AG08396 (cell line): Measurements from ENCODE around the gene ADCY4.

ENCODE experiments used
- DNase-seq: peaks from one replicate; pipeline ENCODE4 v3.0.0; 2012; ENCODE audit warnings: low spot score, mixed read lengths

Gene ADCY4

DNA sequence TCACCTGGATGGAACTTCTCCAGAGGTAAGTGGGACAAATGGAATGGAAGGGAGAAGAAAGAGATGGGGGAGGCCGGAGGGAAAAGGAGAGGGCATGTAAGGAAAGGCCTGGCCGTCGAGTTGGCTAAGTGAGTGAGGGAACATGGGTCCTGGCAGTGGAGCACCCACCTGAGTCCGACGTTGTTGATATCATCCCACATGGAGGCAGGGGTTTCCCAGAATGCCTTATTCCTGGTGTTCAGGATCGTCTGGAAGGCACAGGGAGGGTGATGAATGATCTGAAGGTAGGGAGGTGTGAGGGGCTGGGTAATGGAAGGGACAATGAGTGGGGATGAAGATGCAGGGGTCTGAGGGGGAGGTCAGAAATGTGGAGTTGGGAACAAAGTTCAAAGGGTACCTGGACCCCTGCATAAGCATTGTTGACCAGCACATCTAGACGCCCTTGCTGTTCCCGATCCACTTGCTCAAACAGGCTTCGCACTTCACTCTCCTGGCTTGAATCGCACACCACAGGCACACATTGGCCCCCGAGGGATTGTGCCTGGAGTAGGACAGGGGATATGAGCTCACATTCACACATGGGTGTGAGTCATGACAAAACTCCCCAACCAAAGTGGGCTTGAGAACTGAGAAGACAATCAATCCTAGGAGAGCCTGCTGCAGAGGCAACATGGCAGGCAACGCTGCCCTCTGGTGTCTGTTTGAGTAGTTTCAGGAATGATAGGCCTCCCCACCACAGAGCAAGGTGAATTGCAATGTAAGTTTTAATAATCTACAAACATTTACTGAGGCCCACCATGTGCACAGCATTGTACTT, 38.3 kb downstream of the ADCY4 start:
- DNase-seq, result peak; percentile 89

GRCh38 chr14:24293525-24293924, 41.3 kb downstream of the ADCY4 start:
- no peak for DNase-seq

DNA sequence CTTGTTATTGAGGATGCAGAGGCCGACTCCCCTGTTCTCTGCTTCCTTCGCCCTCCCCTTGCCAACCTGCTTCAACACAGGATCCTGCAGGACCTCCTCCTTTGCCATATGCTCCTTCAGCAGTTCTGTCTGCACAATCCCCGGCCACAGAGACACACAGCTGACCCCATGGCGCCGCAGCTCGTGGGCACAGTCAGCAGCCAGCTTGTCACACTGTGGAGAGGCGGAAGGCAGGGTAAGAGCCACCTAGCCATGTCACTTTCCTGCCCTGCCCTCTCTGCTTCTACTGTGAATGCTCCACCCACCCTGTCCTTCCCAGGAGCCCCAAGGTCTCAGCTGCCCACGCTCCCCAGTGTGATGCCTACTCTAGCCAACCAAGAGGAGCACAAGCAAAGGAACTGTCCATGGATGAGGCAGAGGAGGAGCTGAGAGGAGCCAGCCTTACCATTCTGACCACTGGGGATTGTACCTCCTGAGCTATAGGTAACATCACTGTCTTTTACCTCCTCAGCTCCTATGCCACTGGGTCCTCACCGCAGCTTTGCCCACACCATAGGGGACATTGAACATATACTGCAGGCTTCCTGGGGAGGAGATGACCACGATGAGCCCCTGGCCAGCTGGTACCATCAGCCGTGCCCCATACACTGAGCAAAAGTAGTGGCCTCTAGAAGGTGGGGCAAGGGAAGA, 42.6 kb downstream of the ADCY4 start:
- DNase-seq, result no peak

DNA sequence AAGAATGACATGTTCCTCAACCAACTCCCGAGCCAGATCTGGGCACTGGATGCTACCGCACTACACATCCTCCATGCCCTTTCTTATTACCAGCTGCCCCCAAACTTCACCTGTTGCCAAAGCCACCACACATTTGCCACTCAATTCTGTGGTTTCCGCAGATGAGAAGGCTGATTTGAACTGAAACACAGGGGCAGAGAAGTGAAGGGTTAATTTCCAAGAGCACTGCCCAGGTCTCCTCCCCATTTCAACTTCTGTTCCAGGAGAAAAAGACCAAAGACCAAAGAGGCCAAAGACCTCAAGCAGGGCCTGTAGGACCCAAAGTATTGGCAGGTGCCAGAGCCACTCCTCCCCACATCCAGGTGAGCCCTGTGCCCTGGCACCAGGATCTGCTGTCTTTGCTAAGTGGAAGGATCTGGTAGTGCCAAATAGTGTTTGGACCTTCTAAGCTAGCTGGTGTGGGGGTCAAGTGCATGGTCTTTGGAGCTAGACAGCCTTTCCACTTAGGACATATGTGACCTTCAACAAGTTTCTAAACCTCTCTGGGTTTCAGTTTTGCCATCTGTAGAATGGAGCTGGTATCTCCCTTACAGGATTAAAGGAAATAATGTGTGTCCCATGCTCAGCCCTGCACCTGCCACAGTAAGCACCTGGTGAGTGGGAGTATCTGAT, 43.3 kb downstream of the ADCY4 start:
- DNase-seq, result no peak

- no peak for DNase-seq
Observed at GRCh38 chr14:24290746-24291145, 44.1 kb downstream of the ADCY4 start.

DNA sequence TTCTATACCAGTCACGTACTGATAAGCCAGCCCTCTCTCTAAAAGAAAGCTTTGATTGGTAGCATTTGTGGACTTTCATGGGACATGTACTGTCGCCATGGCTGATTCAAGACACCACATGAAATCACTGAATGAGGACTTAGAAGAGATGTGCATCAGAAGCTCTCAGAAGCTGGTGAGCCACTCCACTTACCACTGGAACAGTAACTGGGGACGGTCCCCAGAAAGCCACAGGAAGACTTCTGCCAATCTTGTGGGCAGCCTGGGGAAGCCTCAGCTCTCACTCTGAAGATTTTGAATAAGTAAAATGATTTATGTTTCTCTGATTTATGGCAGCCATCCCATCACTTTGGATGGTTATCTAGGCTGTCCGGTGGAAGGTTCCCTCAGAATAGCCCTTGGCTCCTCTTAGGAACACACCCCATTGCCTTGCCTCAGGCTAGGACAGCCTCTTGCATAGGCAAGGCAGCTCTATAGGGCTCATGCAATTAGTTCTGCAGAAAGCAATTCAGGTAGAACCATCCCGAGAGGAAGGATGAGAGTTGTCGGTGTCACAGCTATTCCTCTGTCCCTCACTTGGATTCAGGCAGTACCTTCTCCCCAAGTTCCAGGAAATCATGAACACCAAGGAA, 45.1 kb downstream of the ADCY4 start:
- DNase-seq, result no peak

DNA sequence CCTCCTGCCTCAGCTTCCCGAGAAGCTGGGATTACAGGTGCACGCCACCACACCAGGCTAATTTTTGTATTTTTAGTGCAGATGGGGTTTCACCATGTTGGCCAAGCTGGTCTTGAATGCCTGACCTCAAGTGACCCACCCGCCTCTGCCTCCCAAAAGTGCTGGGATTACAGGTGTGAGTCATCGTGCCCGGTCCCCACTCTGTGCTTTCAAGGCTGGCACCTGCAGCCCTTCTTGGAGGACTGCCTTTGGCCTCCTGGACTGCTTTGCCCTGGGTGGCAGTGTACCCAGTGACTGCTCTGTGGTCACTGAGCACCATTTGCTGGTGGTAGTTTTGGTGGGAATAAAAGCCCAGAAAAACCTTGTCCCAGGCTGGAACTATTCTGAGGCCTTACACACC, 47.9 kb downstream of the ADCY4 start:
- DNase-seq, result no peak

GRCh38 chr14:24285351-24285750, 49.5 kb downstream of the ADCY4 start:
- DNase-seq, result no peak

DNA sequence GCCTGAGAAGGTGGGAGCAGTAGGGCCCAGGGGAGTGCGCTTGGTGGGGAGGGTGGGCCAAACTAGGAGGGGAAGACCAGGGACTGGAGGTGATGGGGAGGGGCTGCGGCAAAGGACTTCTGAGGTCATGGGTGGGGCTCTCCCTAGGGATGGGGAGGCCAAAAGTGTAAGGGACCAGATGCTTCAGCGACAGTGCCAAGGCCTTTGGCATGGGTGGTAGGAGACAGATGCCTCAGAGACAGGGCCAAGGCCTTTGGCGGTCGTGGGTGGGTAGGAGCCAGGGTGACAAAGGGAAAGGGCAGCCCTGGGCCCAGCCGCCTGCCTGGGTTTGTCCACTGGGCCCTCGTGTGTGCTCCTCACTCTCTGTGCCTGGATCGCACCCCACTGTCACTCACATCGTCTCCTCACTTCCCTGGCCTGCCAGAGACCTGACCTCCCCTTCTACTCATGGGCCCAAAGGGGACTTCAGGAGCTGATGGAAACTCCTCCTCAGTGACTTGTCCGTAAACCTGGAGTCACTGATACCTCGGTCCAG, 50.3 kb downstream of the ADCY4 start:
- no peak for DNase-seq

DNA sequence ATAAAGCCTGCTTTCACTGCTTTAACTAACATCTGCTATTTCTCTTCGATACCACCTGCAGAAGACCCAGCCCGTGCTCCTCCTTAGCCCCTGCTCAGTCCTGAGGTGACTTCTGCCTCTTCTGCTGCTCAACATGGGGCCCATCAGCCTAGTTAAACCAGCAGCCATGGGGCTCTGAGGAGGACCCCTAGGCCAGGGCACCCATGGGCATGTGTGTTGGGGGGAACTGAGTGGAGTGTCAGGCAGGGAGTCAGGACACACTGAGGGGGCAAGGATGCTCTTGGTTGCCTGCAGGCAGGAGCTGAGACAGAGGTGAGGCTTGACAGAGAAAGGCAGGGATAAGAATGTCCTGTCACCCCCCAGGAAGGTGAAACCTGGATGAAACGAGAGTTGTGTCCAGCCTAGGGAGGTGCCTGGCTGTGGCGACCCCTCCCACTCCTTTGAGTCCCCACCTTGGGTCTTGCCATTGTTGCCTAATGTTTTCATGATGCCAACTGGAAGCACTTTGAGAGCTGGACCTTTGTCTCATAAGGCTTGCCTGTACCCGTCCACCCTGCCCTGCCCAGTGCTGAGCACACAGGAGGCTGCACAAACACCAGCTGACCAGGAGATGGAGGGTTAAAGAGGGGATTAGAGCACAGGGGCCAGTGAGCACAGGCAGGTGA, 50.9 kb downstream of the ADCY4 start:
- no peak for DNase-seq

- DNase-seq, result no peak
Observed at GRCh38 chr14:24282736-24283135, 52.1 kb downstream of the ADCY4 start.

GRCh38 chr14:24281636-24282035, 53.2 kb downstream of the ADCY4 start:
- DNase-seq, result no peak

GRCh38 chr14:24280797-24281460, 53.9 kb downstream of the ADCY4 start:
- no peak for DNase-seq

DNA sequence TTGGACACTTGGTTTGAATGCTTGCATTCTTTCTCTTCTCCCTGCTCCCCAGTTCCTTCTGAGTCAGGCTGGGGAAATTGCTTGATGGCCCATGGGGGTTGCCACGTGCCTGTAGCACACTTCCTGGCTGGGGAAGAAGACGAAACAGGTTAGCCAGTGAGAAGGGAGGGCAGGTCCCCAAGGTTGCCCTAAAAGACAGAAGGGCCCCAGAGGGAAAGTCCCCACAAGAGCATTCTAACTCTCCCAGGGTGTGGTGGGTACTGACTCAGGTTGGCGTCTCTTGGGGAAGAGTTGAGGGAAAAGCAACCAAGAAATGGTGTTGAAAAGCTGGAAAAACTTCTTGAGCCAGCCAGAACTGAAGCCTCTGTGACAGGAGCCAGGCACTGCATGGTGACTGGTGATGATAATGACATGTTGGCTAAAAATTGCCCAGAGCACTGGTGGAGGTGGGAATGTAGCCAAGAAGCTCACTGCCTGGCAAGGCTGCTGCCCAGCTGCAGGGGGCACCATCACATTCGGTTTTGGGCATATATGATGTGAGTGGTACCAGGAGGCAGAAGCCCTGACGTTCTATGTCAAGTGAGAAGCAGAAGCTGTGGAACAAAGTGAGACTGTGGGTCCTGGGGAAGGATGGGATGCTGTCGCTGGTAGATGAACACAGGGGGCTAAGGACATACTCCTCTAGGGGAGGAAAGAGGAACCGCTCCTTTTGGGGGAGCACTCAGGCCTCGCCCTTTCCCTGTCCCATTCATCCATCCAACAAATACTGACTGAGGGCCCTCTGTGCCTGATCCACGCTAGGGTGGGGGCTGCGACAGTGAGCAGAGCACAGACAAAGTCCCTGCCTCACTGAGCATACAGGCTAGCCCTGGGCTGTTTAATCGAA, 55.3 kb downstream of the ADCY4 start:
- no peak for DNase-seq

DNA sequence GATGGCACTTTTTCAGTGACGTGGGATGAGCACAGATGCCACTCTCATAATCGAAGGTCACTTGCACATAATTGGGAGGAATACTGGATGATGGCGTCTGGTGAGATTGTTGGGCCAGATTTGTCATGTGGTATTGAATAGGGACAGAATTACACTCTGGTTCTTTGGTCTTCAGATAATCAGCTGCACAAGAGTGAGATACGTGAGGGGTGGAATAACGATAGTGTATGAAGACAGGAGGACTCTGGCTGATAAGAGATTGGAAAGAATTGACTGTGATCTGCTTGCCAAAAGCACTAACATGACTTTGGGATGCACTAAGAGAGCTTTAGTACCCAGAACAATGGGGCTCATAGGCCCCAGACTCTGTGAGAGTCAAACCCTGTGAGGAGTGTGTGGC, 56.4 kb downstream of the ADCY4 start:
- no peak for DNase-seq

GRCh38 chr14:24277606-24278321, 57.1 kb downstream of the ADCY4 start:
- DNase-seq, result no peak

- DNase-seq, result no peak
Observed at GRCh38 chr14:24277071-24277470, 57.8 kb downstream of the ADCY4 start.

DNA sequence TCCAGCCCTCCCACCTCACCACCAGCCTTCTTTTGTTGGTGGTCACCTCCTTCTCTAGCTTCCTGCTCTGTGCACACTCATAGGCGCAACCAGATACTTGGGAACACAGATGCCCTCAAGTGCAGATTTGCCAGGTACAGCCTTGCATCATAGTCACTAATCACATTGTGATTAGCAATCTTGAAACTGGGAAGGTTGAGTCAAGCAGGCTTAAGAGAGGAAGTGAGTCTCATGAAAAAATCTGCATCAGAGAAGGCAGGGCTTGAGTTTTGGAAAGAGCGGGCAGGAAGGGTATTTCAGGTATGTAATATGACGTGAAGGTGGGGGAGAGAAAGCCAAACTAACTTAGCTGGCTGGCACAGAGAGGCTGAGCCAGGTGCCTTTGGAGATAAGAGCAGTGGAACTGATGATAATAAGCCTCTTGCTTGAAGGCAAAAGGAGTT, 60.7 kb downstream of the ADCY4 start:
- no peak for DNase-seq

GRCh38 chr14:24273422-24273998, 61.4 kb downstream of the ADCY4 start:
- DNase-seq, result no peak
